SH-SY5Y (cell line): ENCODE results near the gene CAPN5.

Source experiments
- GATA2 ChIP-seq: IDR thresholded peaks from 2 replicates; pipeline ENCODE4 v1.6.1; 2011; ENCODE audit warnings: mild to moderate bottlenecking, low read depth, low read length
- GATA3 ChIP-seq: IDR thresholded peaks from 2 replicates; pipeline ENCODE4 v1.6.1; 2011; ENCODE audit warnings: low read depth, mild to moderate bottlenecking, low read length, moderate library complexity

DNA sequence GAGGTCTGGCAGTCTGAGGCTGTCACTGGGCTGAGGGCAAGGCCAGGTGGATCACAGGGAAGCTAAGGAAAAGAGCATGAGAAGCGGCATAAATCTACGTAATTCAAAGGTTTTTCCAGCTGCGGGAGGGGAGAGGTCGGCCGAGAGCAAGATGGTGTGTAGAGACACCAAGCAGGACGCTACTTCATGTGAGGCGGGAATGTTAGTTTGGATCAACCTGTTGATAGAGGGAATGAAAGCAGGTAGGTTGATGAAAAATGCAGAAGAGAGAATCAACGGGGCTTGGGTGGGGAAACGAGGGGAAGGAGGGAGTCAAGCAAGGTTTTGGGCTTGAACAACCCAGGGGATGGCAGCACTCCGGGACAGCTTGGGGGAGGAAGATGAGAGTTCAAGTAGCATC is 29.7 kb upstream of the CAPN5 start:
- TF ChIP-seq GATA2 (no peak), GATA3 (no peak)
